Naive thymus-derived CD4-positive, alpha-beta T cell (primary cell): ENCODE measurements around the gene NAA16. TPM values are rescaled to one million over a fixed set of nuclear protein-coding genes. Genes with fewer than 3 reads are reported as not detected.

Experiments
- ATAC-seq: fragments of 150-1000 bp; cut with Tn5 transposase; 2 replicates; pipeline ENCODE4 v1.10.0; 2021; ENCODE audit warnings: mild to moderate bottlenecking, moderate library complexity
- CTCF ChIA-PET: fragments of 350-600 bp; sonication (Branson Sonifier 250); formaldehyde crosslinking; loops from one replicate; lab custom pipeline; 2021; ENCODE audit warnings: antibody characterized with exemption; lab: Charles Lee
- POLR2A ChIA-PET: fragments of 350-600 bp; sonication (Branson Sonifier 250); formaldehyde crosslinking; loops from one replicate; lab custom pipeline; 2021; ENCODE audit warnings: antibody characterized with exemption, inconsistent platforms; lab: Charles Lee
- DNase-seq, 9 donors: peaks; one replicate each; pipeline versions ENCODE4 v3.0.0 to v3.0.0-alpha.2; 2020 to 2022; ENCODE audit warnings: mixed read lengths in 1 of 9
- H3K27ac ChIP-seq: one replicate; pipeline ENCODE4 v1.7.0; 2013; ENCODE audit warnings: mild to moderate bottlenecking, low read depth, low read length, moderate library complexity
- H3K27me3 ChIP-seq, 2 donors: one replicate each; pipeline ENCODE4 v1.7.0; 2013; ENCODE audit warnings: low read length in 2 of 2, mild to moderate bottlenecking in 2 of 2, moderate library complexity in 2 of 2; ENCODE audit not compliant: control insufficient read depth in 2 of 2, insufficient read depth in 2 of 2
- H3K36me3 ChIP-seq, 3 experiments: 1 replicate in 2 of 3; 2 replicates in 1 of 3; pipeline ENCODE4 v1.7.0; 2013; ENCODE audit warnings: low read length in 3 of 3, mild to moderate bottlenecking in 3 of 3, moderate library complexity in 1 of 3; ENCODE audit not compliant: insufficient read depth in 3 of 3, control insufficient read depth in 2 of 3
- H3K4me1 ChIP-seq, 2 donors: one replicate each; pipeline ENCODE4 v1.7.0; 2013; ENCODE audit warnings: low read length in 2 of 2, mild to moderate bottlenecking in 2 of 2, moderate library complexity in 1 of 2; ENCODE audit not compliant: control insufficient read depth in 2 of 2, insufficient read depth in 2 of 2
- H3K4me3 ChIP-seq: 2 replicates; pipeline ENCODE4 v1.7.0; 2013; ENCODE audit warnings: mild to moderate bottlenecking, low read length
- H3K9me3 ChIP-seq, 3 experiments: 1 replicate in 2 of 3; 2 replicates in 1 of 3; pipeline ENCODE4 v1.7.0; 2013; ENCODE audit warnings: low read length in 3 of 3; ENCODE audit not compliant: control insufficient read depth in 2 of 3
- H3K27ac Mint-ChIP-seq, 9 donors: one replicate each; pipeline ENCODE4 v1.8.0; 2020 to 2022; ENCODE audit warnings: mixed read lengths in 9 of 9, mild to moderate bottlenecking in 8 of 9, moderate library complexity in 5 of 9, inconsistent platforms in 2 of 9
- H3K27me3 Mint-ChIP-seq, 5 donors: one replicate each; pipeline ENCODE4 v1.8.0; 2021 to 2022; ENCODE audit warnings: mixed read lengths in 5 of 5, mild to moderate bottlenecking in 1 of 5
- H3K36me3 Mint-ChIP-seq, 5 donors: one replicate each; pipeline ENCODE4 v1.8.0; 2020 to 2022; ENCODE audit warnings: mixed read lengths in 5 of 5, mild to moderate bottlenecking in 3 of 5, inconsistent platforms in 1 of 5
- H3K4me1 Mint-ChIP-seq, 7 donors: one replicate each; pipeline ENCODE4 v1.8.0; 2020 to 2022; ENCODE audit warnings: mixed read lengths in 7 of 7, mild to moderate bottlenecking in 3 of 7, inconsistent platforms in 1 of 7
- H3K4me3 Mint-ChIP-seq, 10 donors: one replicate each; pipeline ENCODE4 v1.8.0; 2020 to 2022; ENCODE audit warnings: mild to moderate bottlenecking in 10 of 10, mixed read lengths in 10 of 10, moderate library complexity in 6 of 10, inconsistent platforms in 2 of 10
- H3K9me3 Mint-ChIP-seq, 11 donors: one replicate each; pipeline ENCODE4 v1.8.0; 2020 to 2022; ENCODE audit warnings: mixed read lengths in 11 of 11, mild to moderate bottlenecking in 4 of 11, inconsistent platforms in 1 of 11, moderate library complexity in 1 of 11
- intact Hi-C, 2 donors: fragments of 100-400 bp; cut with micrococcal nuclease; formaldehyde crosslinking; loops; one replicate each; pipeline ENCODE4 v1.15.1; 2023
- polyA plus RNA-seq, 2 donors: library from polyadenylated mRNA; unstranded; fragments of 300-500 nt; fragmentation: Illumina TruSeq; gene quantifications; one replicate each; pipeline ENCODE4 v1.2.3, GENCODE V29; 2021
- total RNA-seq, 6 experiments: library from RNA in 5 of 6; stranded (reverse) in 5 of 6; gene quantifications; 1 replicate in 5 of 6; 2 replicates in 1 of 6; pipeline ENCODE4 v1.2.3 and lab custom pipeline; 2021 to 2026

NAA16 gene
- total RNA-seq (10 to 100 TPM; 30.6 to 99.6 (median 90.4) TPM), polyA plus RNA-seq (10 to 100 TPM; 15.8 to 35.7 TPM), total RNA-seq (lab: John Stamatoyannopoulos, UW) (97.5 reads per million, percentile 84 among the genes with 10 or more reads in this experiment)

- H3K27ac ChIP-seq, result peak within 1 kb of the TSS; percentile 91
- ATAC-seq, result peak; percentile 91
- H3K27ac Mint-ChIP-seq, result peak within 1 kb of the TSS; percentile 76 to 96 (median 95)
- peak; percentile 91 to 99 (median 94) for DNase-seq
- no peaks in the 10 kb centered on the region for H3K9me3 ChIP-seq
- H3K27me3 Mint-ChIP-seq, result no peaks in the 10 kb centered on the region
- peaks cover 0 to 5% (median 0%) of the 10 kb centered on the region in 11 donors for H3K9me3 Mint-ChIP-seq
- H3K27me3 ChIP-seq, result no peaks in the 10 kb centered on the region
- H3K4me1 Mint-ChIP-seq, result peaks cover 14 to 54% (median 41%) of the 10 kb centered on the region in 7 donors
- peak within 1 kb of the TSS; percentile 80 to 99 (median 98) for H3K4me3 Mint-ChIP-seq
- CTCF ChIA-PET, result no interaction called here
- POLR2A ChIA-PET, result interaction anchor here (0.8 to 1.2 kb wide), 5 partner anchors 10 to 48 kb away, joined by 3 to 4 read pairs (median 3); no protein-coding TSS in a partner anchor
- peaks cover 24 to 29% of the 10 kb centered on the region in 2 donors for H3K4me1 ChIP-seq
- H3K36me3 ChIP-seq, result peaks cover 0 to 14% (median 0%) of the 10 kb centered on the region in 3 experiments
- H3K36me3 Mint-ChIP-seq, result peaks cover 0 to 6% (median 0%) of the 10 kb centered on the region in 5 donors
- intact Hi-C loops, result loop anchor here (1.0 to 5.0 kb wide), 14 partner anchors 25 to 738 kb away; partner anchors contain the start of genes KBTBD6 (in 2 of the 2), KBTBD7 (in 2 of the 2), MTRF1 (in 2 of the 2) and WBP4 (in 2 of the 2)
- H3K4me3 ChIP-seq, result peak within 1 kb of the TSS; percentile 97
These were observed at the start of gene NAA16 for GRCh38 chr13:41310963-41311405. NAA16 (plus strand) TSS chr13:41311267; CDS start chr13:41311529, 262 bp downstream.

- ChIA-PET CTCF (no interaction called here), POLR2A (interaction anchor here (0.7 to 5.8 kb wide), 12 partner anchors 8 to 808 kb away, joined by 3 to 42 read pairs (median 4); partner anchors contain the start of gene NAA16)
- H3K4me3 Mint-ChIP-seq, result peak within 1 kb of the TSS; percentile 84 to 100 (median 96)
- H3K4me1 Mint-ChIP-seq, result peaks cover 10 to 61% (median 28%) of the 10 kb centered on the region in 7 donors
- ATAC-seq, result peak; percentile 94
- Histone ChIP-seq H3K4me3 (peak within 1 kb of the TSS; percentile 76), H3K27ac (peak within 1 kb of the TSS; percentile 79), H3K27me3 (no peaks in the 10 kb centered on the region), H3K36me3 (peaks cover 0 to 11% (median 5%) of the 10 kb centered on the region in 3 experiments), H3K9me3 (peaks cover 0 to 2% (median 0%) of the 10 kb centered on the region in 3 experiments), H3K4me1 (peaks cover 0 to 3% of the 10 kb centered on the region in 2 donors)
- H3K27me3 Mint-ChIP-seq, result no peaks in the 10 kb centered on the region
- intact Hi-C loops, result loop anchor here (1.0 to 5.0 kb wide), 15 partner anchors 8 to 1608 kb away; partner anchors contain the start of genes KBTBD6 (in 2 of the 2), KBTBD7 (in 2 of the 2), NAA16 (in 2 of the 2) and VWA8 (in 2 of the 2)
- peak; percentile 70 to 91 (median 88) for DNase-seq
- peaks cover 0 to 23% (median 13%) of the 10 kb centered on the region in 5 donors for H3K36me3 Mint-ChIP-seq
- H3K27ac Mint-ChIP-seq, result peak within 1 kb of the TSS; percentile 92 to 99 (median 96)
- H3K9me3 Mint-ChIP-seq, result peaks cover 0 to 8% (median 3%) of the 10 kb centered on the region in 11 donors
These were observed 47.7 kb upstream of the NAA16 start, which contains the start of gene MTRF1 for GRCh38 chr13:41263261-41263971. MTRF1 (minus strand) TSS chr13:41263576; CDS start chr13:41260907, 2,669 bp downstream.

- Mint-ChIP-seq H3K9me3 (peaks cover 0 to 23% (median 8%) of the 10 kb centered on the region in 11 donors), H3K27me3 (no peaks in the 10 kb centered on the region), H3K4me1 (peaks cover 8 to 54% (median 34%) of the 10 kb centered on the region in 7 donors), H3K36me3 (peaks cover 0 to 16% (median 6%) of the 10 kb centered on the region in 5 donors), H3K4me3 (peak overlapping the region in 6 of 10 donors; percentile 32 to 79 (median 52)), H3K27ac (peak overlapping the region in 5 of 9 donors; percentile 5 to 78 (median 64))
- Histone ChIP-seq H3K9me3 (peaks cover 0 to 7% (median 0%) of the 10 kb centered on the region in 3 experiments), H3K4me3 (no peak overlapping the region), H3K27me3 (no peaks in the 10 kb centered on the region), H3K27ac (no peak overlapping the region), H3K36me3 (no peaks in the 10 kb centered on the region), H3K4me1 (peaks cover 4 to 17% of the 10 kb centered on the region in 2 donors)
- ChIA-PET POLR2A (interaction anchor here (1.1 to 1.2 kb wide), 3 partner anchors 20 to 78 kb away, joined by 3 to 8 read pairs (median 4); no protein-coding TSS in a partner anchor), CTCF (no interaction called here)
- peak in 1 of 9 donors; percentile 33 for DNase-seq
- ATAC-seq, result no peak
- intact Hi-C loops, result no loop called here
These were observed 44.0 kb upstream of the NAA16 start for GRCh38 chr13:41267106-41267505.

GRCh38 chr13:41268764-41269163, 42.3 kb upstream of the NAA16 start:
- H3K36me3 ChIP-seq, result no peaks in the 10 kb centered on the region
- POLR2A ChIA-PET, result interaction anchor here (0.7 to 6.8 kb wide), 4 partner anchors 16 to 88 kb away, joined by 3 to 52 read pairs (median 6); partner anchors contain the start of gene NAA16
- Mint-ChIP-seq H3K27ac (peak overlapping the region in 2 of 9 donors; percentile 57 to 62), H3K4me3 (no peak overlapping the region), H3K9me3 (peaks cover 0 to 23% (median 8%) of the 10 kb centered on the region in 11 donors), H3K27me3 (no peaks in the 10 kb centered on the region), H3K4me1 (peaks cover 7 to 50% (median 25%) of the 10 kb centered on the region in 7 donors), H3K36me3 (peaks cover 0 to 15% (median 8%) of the 10 kb centered on the region in 5 donors)
- H3K27ac ChIP-seq, result no peak overlapping the region
- CTCF ChIA-PET, result interaction anchor here (0.6 to 1.5 kb wide), 2 partner anchors 19 to 55 kb away, joined by 3 to 5 read pairs; no protein-coding TSS in a partner anchor
- no peak overlapping the region for H3K4me3 ChIP-seq
- intact Hi-C loops, result no loop called here
- H3K9me3 ChIP-seq, result peaks cover 0 to 7% (median 0%) of the 10 kb centered on the region in 3 experiments
- no peaks in the 10 kb centered on the region for H3K27me3 ChIP-seq
- DNase-seq, result peak in 5 of 9 donors; percentile 14 to 31 (median 23)
- no peak for ATAC-seq
- H3K4me1 ChIP-seq, result peaks cover 4 to 23% of the 10 kb centered on the region in 2 donors

GRCh38 chr13:41271456-41272285, 39.4 kb upstream of the NAA16 start:
- Histone ChIP-seq H3K27ac (peak overlapping the region; percentile 50), H3K4me1 (peaks cover 4 to 23% of the 10 kb centered on the region in 2 donors), H3K4me3 (peak overlapping the region; percentile 6), H3K9me3 (peaks cover 0 to 7% (median 0%) of the 10 kb centered on the region in 3 experiments), H3K27me3 (no peaks in the 10 kb centered on the region), H3K36me3 (no peaks in the 10 kb centered on the region)
- H3K36me3 Mint-ChIP-seq, result peaks cover 0 to 15% (median 8%) of the 10 kb centered on the region in 5 donors
- CTCF ChIA-PET, result interaction anchor here (0.6 kb wide), 2 partner anchors 43 to 1147 kb away, joined by 3 to 4 read pairs; no protein-coding TSS in a partner anchor
- intact Hi-C loops, result loop anchor here in 1 of 2 donors (1.0 to 5.0 kb wide), 4 partner anchors 8 to 186 kb away; partner anchors contain the start of genes MTRF1, NAA16 and RGCC
- ATAC-seq (peak; percentile 71), DNase-seq (peak in 7 of 9 donors; percentile 28 to 79 (median 58))
- H3K9me3 Mint-ChIP-seq, result peaks cover 0 to 23% (median 8%) of the 10 kb centered on the region in 11 donors
- peak overlapping the region; percentile 19 to 77 (median 66) for H3K4me3 Mint-ChIP-seq
- peak overlapping the region; percentile 62 to 100 (median 93) for H3K27ac Mint-ChIP-seq
- POLR2A ChIA-PET, result interaction anchor here (0.6 to 6.8 kb wide), 10 partner anchors 9 to 217 kb away, joined by 3 to 52 read pairs (median 5); partner anchors contain the start of gene MTRF1
- H3K4me1 Mint-ChIP-seq, result peaks cover 7 to 50% (median 25%) of the 10 kb centered on the region in 7 donors
- H3K27me3 Mint-ChIP-seq, result no peaks in the 10 kb centered on the region
